ENCODE measurements around the gene GFOD2.

Gene GFOD2

GRCh38 chr16:67657751-67658518, 61.2 kb downstream of the GFOD2 start:
- H3K27ac ChIP-seq (ENCODE audit: low read length) = no peak overlapping the region
- H3K27me3 ChIP-seq (ENCODE audit: low read depth, low read length) = no peaks in the 10 kb centered on the region
- H3K4me3 ChIP-seq (ENCODE audit: low read length) = no peak overlapping the region
- peaks cover 24% of the 10 kb centered on the region for H3K36me3 ChIP-seq (replicated peaks; ENCODE audit: low read depth, low read length)
- peaks cover 19% of the 10 kb centered on the region for H3K79me2 ChIP-seq (ENCODE audit: low read length)
- no peaks in the 10 kb centered on the region for H4K20me1 ChIP-seq (ENCODE audit: insufficient read depth, low read length)
- H3K9me3 ChIP-seq (ENCODE audit: insufficient read depth, low read length) = no peaks in the 10 kb centered on the region
- TF ChIP-seq EZH2phosphoT487 (IDR thresholded peaks at IDR 0.05; ENCODE audit: low read depth) (no peak), CTCF (IDR thresholded peaks at IDR 0.05; ENCODE audit: low read depth, low read length) (no peak)
- no peak overlapping the region for H2AFZ ChIP-seq (ENCODE audit: low read depth, low read length)
- no peak overlapping the region for H3K4me2 ChIP-seq (ENCODE audit: low read length)
- no peak overlapping the region for H3K9ac ChIP-seq (ENCODE audit: low read length)
- peaks cover 13% of the 10 kb centered on the region for H3K4me1 ChIP-seq (ENCODE audit: low read length)

- H3K27ac ChIP-seq (ENCODE audit: low read length) = no peak overlapping the region
- no peaks in the 10 kb centered on the region for H3K27me3 ChIP-seq (ENCODE audit: low read depth, low read length)
- H4K20me1 ChIP-seq (ENCODE audit: insufficient read depth, low read length) = no peaks in the 10 kb centered on the region
- H3K4me2 ChIP-seq (ENCODE audit: low read length) = no peak overlapping the region
- H3K36me3 ChIP-seq (replicated peaks; ENCODE audit: low read depth, low read length) = peaks cover 24% of the 10 kb centered on the region
- peaks cover 19% of the 10 kb centered on the region for H3K79me2 ChIP-seq (ENCODE audit: low read length)
- peaks cover 13% of the 10 kb centered on the region for H3K4me1 ChIP-seq (ENCODE audit: low read length)
- no peak for TF ChIP-seq CTCF (IDR thresholded peaks at IDR 0.05; ENCODE audit: low read depth, low read length)
- TF ChIP-seq EZH2phosphoT487 (IDR thresholded peaks at IDR 0.05; ENCODE audit: low read depth) = no peak
- no peaks in the 10 kb centered on the region for H3K9me3 ChIP-seq (ENCODE audit: insufficient read depth, low read length)
- H3K9ac ChIP-seq (ENCODE audit: low read length) = no peak overlapping the region
- no peak overlapping the region for H2AFZ ChIP-seq (ENCODE audit: low read depth, low read length)
- H3K4me3 ChIP-seq (ENCODE audit: low read length) = no peak overlapping the region
Observed at GRCh38 chr16:67657017-67657608, 62.0 kb downstream of the GFOD2 start.

DNA sequence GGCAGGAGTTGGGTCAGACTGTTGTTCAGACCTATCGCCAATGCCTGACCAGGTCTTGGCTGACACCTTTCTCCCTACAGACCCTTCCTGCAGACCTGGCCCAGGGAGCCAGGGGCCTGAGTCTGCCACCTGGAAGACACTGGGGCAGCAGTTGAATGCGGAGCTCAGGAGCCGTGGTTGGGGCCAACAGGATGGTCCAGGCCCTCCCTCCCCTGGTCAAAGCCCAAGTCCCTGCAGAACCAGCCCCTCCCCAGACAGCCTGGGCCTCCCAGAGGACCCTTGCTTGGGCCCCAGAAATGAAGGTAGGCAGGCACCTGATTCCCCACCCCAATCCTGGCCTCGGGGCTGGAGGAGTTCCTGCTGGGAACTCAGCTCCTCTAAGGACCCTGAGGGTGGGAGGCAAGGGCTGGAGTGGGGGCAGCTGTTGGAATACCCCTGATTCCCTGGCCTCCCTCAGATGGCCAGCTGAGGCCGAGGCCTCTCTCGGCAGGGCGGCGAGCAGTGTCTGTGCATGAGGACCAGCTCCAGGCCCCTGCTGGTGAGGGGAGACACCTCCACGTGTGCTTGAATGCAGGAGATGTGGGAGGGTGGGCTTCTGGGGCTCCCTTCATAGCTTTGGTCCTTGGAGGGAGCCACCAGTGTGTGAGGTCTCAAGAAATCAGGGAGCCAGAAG, 62.6 kb downstream of the GFOD2 start:
- no peak for TF ChIP-seq EZH2phosphoT487 (IDR thresholded peaks at IDR 0.05; ENCODE audit: low read depth)
- TF ChIP-seq CTCF (IDR thresholded peaks at IDR 0.05; ENCODE audit: low read depth, low read length) = no peak
- Histone ChIP-seq H3K4me2 (ENCODE audit: low read length) (no peak overlapping the region), H3K27me3 (ENCODE audit: low read depth, low read length) (no peaks in the 10 kb centered on the region), H2AFZ (ENCODE audit: low read depth, low read length) (no peak overlapping the region), H3K27ac (ENCODE audit: low read length) (no peak overlapping the region), H3K36me3 (replicated peaks; ENCODE audit: low read depth, low read length) (peaks cover 24% of the 10 kb centered on the region), H3K4me3 (ENCODE audit: low read length) (no peak overlapping the region), H3K9ac (ENCODE audit: low read length) (no peak overlapping the region), H3K9me3 (ENCODE audit: insufficient read depth, low read length) (no peaks in the 10 kb centered on the region), H4K20me1 (ENCODE audit: insufficient read depth, low read length) (no peaks in the 10 kb centered on the region), H3K79me2 (ENCODE audit: low read length) (peaks cover 19% of the 10 kb centered on the region), H3K4me1 (ENCODE audit: low read length) (peaks cover 13% of the 10 kb centered on the region)

GRCh38 chr16:67655363-67655762, 63.8 kb downstream of the GFOD2 start:
- peaks cover 19% of the 10 kb centered on the region for H3K79me2 ChIP-seq (ENCODE audit: low read length)
- peaks cover 24% of the 10 kb centered on the region for H3K36me3 ChIP-seq (replicated peaks; ENCODE audit: low read depth, low read length)
- H3K27ac ChIP-seq (ENCODE audit: low read length) = no peak overlapping the region
- TF ChIP-seq EZH2phosphoT487 (IDR thresholded peaks at IDR 0.05; ENCODE audit: low read depth) (no peak), CTCF (IDR thresholded peaks at IDR 0.05; ENCODE audit: low read depth, low read length) (no peak)
- peaks cover 7% of the 10 kb centered on the region for H3K4me1 ChIP-seq (ENCODE audit: low read length)
- no peaks in the 10 kb centered on the region for H3K27me3 ChIP-seq (ENCODE audit: low read depth, low read length)
- H3K9me3 ChIP-seq (ENCODE audit: insufficient read depth, low read length) = no peaks in the 10 kb centered on the region
- no peak overlapping the region for H3K9ac ChIP-seq (ENCODE audit: low read length)
- no peak overlapping the region for H2AFZ ChIP-seq (ENCODE audit: low read depth, low read length)
- H3K4me2 ChIP-seq (ENCODE audit: low read length) = no peak overlapping the region
- H3K4me3 ChIP-seq (ENCODE audit: low read length) = no peak overlapping the region
- H4K20me1 ChIP-seq (ENCODE audit: insufficient read depth, low read length) = no peaks in the 10 kb centered on the region

Data from OCI-LY3 (cell line).